Kidney capillary endothelial cell (primary cell): ENCODE data around the gene C22orf23.

Source experiments
- DNase-seq: peaks from one replicate; pipeline ENCODE4 v3.0.0-alpha.2; 2018; ENCODE audit warnings: low spot score

C22orf23 gene

GRCh38 chr22:37953437-37954179 lies at the start of gene C22orf23, which contains the start of gene POLR2F:
Gene C22orf23, minus strand, starts transcription at chr22:37953601. Its CDS starts 452 bp downstream, at chr22:37953149.
Gene POLR2F, plus strand, starts transcription at chr22:37953699. Its CDS starts 89 bp downstream, at chr22:37953788.
- DNase-seq, result peak; percentile 94

GRCh38 chr22:37999640-38000272 lies 46.4 kb upstream of the C22orf23 start:
- DNase-seq, result no peak

- no peak for DNase-seq
Observed at GRCh38 chr22:37999236-37999635, 45.8 kb upstream of the C22orf23 start.

- no peak for DNase-seq
Observed at GRCh38 chr22:37998543-37998942, 45.1 kb upstream of the C22orf23 start.

- no peak for DNase-seq
Observed at GRCh38 chr22:37996515-37997246, 43.3 kb upstream of the C22orf23 start.

- DNase-seq, result no peak
Observed at GRCh38 chr22:37996079-37996478, 42.7 kb upstream of the C22orf23 start.

GRCh38 chr22:37995460-37995859 lies 42.1 kb upstream of the C22orf23 start:
- no peak for DNase-seq

- DNase-seq, result no peak
Observed at GRCh38 chr22:37994982-37995381, 41.6 kb upstream of the C22orf23 start.

GRCh38 chr22:37994049-37994448 lies 40.6 kb upstream of the C22orf23 start:
- no peak for DNase-seq

- DNase-seq, result no peak
Observed at GRCh38 chr22:37991731-37992442, 38.5 kb upstream of the C22orf23 start.

GRCh38 chr22:37990862-37991261 lies 37.5 kb upstream of the C22orf23 start:
- no peak for DNase-seq

- DNase-seq, result no peak
Observed at GRCh38 chr22:37990301-37990700, 36.9 kb upstream of the C22orf23 start.

- no peak for DNase-seq
Observed at GRCh38 chr22:37989146-37990045, 36.0 kb upstream of the C22orf23 start.

- no peak for DNase-seq
Observed at GRCh38 chr22:37986371-37986770, 33.0 kb upstream of the C22orf23 start.

GRCh38 chr22:37985751-37986281 lies 32.4 kb upstream of the C22orf23 start:
- DNase-seq, result no peak

GRCh38 chr22:37985050-37985585 lies 31.7 kb upstream of the C22orf23 start:
- DNase-seq, result no peak

GRCh38 chr22:37983860-37984791 lies 30.7 kb upstream of the C22orf23 start, which contains the start of gene SOX10:
Gene SOX10, minus strand, starts transcription at chr22:37984555. Its CDS starts 771 bp downstream, at chr22:37983784.
- no peak for DNase-seq

GRCh38 chr22:37982938-37983859 lies 29.8 kb upstream of the C22orf23 start:
- DNase-seq, result no peak
